GM18909 (cell line): ENCODE measurements around the gene ZBTB7A.

Experiments used
- ATAC-seq: cut with Tn5 transposase; IDR thresholded peaks from one replicate; pipeline ENCODE4 v1.9.1; 2021; ENCODE audit warnings: mild to moderate bottlenecking; ENCODE audit not compliant: unreplicated experiment, poor library complexity

Gene ZBTB7A

DNA sequence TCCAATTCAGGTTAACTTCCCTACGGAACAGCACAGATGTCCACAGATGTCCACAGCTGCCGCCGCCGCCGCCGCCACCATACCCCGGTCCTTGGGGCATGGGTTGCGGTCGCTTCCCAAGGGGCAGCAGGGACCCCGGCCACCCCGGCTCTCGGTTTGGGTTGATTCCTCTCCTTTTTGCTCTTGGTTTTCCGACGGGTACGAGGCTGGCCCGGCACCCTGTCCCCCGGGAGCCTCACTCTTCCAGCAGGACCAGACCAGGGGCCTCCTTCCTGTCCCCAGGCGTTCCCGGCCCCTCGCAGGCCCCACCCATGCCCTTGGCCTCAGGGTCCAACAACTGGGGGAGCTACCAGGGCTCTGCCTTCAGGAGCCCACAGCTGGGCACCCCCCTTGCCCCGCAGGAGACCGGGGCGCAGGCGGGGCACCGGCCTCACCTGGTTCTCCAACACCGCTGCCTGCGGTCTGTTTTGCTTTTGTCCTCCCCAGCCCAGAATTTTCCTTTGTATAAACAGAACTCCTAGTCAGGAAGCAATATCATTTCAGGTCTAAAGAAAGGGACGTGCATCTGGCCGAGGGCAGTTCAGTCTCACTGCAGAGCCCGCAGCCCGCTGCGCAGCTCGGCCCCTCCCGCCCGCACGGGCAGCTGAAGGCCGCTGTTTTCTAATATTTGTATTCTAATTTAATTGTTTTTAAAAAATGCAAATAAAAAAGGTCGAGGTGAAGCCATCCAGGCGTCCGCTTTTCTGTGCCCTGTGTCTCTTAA is 27.9 kb downstream of the ZBTB7A start:
- ATAC-seq = no peak

DNA sequence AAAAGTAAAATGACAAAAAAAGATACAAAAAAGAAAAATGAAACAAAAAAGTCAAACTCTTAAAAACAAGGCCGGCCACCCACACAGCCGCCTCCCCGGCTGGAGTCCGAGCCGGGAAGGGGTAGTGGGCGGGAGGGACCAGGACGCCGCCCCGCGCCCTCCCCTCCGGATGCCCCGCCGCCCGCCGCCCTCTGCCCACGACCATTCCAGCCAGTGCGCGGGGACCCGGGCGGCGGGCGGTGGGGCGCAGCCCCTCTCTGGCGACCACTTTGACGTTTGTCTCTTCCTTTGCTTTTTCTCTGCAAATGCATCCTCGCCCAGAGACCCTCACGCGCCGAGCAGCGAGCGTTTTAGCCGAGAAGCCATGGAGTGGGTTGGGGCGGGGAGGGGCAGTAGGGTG is 28.6 kb downstream of the ZBTB7A start:
- no peak for ATAC-seq

DNA sequence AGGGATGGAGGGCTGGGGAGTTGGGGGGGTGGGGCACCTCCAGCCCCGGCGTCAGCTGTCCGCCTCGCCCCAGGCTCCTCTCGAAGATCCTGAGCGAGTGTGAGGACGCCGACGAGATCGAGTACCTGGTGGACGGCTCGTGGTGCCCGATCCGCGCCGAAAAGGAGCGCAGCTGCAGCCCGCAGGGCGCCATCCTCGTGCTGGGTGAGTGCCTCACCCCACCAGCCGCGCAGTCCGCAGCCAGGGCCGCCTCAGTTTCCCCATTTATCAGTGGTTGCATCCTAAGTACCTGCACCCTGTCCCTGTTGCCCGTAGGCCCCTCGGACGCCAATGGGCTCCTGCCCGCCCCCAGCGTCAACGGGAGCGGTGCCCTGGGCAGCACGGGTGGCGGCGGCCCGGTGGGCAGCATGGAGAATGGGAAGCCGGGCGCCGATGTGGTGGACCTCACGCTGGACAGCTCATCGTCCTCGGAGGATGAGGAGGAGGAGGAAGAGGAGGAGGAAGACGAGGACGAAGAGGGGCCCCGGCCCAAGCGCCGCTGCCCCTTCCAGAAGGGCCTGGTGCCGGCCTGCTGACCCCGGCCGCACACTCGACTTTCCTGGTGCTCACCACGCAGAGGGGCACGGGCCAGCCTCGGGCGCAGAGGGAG is 29.3 kb downstream of the ZBTB7A start:
- no peak for ATAC-seq

DNA sequence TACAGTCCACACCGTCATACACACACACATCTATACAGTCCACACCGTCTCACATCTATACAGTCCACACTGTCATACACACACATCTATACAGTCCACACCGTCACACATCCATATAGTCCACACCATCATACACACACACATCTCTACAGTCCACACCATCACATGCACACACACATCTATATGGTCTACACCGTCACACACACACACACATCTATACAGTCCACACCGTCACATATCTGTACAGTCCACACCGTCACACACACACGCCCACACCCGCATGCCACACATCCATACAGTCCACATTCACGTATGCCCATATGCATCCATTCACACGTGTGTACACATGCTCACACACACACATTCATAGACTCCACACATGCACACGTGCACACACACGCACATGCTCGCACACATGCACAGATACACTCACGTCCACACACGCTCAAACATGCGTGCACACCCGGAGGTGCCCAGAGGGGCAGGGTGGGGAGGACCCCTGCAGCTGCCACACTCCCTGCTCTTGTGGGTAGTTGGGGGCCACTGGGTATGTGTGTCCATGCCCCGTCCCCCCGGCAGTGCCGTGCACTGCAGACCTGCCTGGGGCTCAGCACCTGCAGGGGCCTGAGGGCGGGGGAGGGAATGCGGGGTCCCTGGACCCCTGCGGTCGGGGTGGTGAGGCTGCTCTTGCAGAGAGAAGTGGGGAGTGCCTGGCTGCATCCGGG is 30.0 kb downstream of the ZBTB7A start:
- no peak for ATAC-seq

DNA sequence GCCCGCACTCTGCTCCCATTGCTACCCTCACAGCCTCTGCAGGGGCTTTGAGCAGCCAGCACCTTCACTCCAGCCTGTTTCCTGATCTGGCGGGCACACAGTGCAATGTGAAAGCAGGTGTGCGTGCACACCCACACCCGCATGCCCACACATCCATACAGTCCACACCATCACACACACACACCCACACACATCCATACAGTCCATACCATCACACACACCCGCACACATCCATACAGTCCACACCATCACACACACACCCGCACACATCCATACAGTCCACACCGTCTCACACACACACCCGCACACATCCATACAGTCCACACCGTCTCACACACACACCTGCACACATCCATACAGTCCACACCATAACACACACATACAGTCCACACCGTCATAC is 31.1 kb downstream of the ZBTB7A start:
- ATAC-seq = no peak

DNA sequence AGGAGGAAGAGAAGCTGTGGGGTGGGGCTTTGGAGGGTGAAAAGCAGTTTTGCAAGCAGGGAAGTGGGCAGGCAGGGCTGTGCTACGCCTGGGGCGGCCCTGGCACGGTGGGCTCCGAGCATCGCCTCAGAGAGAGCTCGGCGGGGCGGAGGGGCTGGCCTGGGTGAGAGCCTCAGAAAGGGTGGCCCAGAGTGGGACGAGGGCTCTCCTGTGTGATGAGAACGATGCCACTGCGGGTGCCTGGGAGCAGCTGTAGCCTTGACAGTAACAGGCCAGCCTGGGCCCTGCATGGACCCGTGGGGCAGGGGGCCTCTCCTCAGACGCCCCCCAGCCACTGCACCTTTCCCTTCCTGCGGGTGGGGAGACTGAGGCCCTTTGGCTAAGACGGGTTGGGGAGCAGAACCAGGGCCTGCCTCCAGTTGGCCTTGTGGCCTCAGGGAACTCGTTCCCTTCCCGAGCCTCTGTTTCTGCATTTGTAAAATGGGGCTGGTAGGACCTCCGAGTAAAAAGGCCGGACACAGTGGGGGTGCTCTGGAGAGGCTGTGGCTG is 31.6 kb downstream of the ZBTB7A start:
- ATAC-seq = no peak

DNA sequence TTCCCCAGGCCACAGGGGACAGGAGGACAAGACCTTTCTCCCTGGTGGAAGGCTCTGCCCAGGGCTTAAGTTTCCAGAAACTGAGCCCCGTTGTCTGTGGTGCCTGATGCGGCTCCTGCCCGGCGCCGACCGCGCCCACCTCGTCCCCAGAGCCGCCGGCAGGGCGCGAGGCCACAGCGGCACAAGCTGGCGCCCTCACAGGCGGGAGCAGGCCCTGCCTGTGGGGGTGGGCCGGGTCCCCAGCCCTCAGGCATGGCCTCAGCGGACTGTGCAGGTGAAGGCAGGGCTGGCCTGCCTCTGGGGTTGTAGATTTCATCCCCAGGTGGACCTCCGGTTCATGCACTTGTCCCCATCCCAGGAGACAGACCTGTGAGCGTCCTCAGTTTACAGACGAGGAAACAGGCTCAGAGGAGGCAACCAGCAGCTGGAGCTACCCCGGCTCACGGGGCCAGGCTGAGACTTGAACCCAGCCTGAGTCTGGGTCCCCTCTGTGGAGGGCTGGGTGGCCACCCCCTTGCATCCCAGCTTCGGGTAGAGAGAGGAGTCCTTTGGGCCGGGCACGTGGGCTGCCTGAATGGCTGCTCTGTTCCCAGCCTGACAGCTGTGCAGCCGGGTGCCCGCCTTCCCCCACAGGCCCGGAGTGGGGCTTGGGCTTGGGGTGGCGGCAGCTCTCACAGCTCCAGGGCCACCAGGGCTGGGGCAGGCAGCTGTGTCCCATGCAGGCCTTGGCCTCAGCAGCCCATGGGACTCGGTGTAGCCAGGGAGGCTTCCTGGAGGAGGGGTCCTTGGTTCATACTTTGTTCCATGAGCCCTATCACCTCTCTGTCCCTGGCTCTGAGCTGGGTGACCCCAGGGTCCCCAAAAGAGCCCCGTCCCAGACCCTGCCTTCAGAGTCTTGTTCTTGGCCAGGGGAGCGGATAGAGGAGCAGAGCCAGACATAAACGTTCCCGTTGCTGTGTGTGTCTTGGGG is 32.4 kb downstream of the ZBTB7A start:
- ATAC-seq = no peak

DNA sequence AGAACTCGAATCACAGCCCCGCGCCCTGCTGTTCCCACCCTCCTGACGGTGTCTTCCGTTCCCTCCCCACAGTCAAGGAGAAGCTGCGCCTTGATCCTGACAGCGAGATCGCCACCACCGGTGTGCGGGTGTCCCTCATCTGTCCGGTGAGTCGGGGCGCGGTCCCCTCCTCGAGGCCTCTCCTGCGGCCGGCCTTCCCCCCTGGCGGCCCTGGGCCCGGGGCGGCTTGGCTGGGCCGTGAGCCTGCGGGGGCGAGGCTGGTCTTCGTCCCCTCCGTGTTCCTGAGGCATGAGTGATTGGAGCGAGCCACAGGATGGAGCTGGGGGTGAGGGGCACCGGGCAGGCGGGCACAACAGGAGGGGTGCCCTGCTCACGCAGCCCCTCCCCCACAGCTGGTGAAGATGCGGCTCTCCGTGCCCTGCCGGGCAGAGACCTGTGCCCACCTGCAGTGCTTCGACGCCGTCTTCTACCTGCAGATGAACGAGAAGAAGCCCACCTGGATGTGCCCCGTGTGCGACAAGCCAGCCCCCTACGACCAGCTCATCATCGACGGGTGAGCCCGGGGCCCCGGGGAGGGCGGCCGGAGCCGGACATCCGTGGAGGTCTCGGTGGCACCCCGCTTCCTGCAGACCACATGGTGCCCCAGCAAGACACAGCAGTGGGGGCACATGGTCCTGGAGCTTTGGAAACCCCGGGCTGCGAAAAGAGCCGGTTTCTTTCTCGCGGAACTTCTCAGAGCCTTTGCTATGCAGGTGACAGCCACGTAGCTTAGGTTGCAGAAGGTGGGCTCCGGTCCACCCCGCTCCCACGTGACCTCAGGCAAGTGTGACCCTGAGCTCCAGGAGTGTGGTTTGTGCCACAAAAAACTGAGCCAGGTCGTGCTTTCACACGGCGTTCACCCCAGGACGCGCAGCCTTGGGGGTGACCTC is 33.4 kb downstream of the ZBTB7A start:
- no peak for ATAC-seq

DNA sequence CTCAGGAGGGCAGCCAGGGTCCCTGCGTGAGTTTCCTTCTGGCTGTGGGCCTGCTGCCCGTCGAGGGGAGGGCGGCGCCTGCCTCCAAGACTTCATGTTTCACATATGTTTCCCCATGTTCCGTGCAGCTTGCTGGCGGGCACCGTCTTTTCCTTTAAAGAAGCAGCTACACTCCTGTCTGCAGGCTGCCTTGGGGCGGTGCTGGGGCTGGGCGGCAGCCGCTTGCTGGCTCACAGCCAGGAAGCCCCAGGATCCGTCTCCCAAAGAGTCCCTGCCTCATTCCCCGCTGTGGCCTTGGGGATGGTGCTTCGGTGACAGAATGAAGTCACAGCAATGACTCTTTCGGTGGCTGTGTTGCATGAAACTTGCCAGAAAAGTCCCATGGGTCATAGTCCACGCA is 34.3 kb downstream of the ZBTB7A start:
- ATAC-seq = no peak

DNA sequence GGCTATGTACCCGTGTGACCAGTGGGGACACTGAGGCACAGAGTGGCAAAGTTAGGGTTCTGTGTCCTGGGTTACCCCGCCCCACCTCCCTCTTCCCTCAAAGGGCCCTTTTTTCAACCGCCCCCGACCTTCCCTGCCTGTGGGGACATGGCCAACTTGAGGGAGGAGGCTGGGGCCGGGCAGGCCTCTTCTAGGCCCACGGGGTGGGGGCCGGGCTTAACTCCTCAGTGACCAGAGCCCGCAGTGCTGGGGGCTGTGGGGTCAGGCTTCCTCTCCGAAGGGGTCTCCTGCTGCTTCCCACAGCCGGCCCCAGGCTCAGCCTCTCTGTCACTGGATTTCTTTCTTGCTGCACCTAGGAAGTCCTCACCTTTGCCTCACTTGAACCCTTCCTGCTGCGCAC is 35.3 kb downstream of the ZBTB7A start:
- ATAC-seq = no peak

DNA sequence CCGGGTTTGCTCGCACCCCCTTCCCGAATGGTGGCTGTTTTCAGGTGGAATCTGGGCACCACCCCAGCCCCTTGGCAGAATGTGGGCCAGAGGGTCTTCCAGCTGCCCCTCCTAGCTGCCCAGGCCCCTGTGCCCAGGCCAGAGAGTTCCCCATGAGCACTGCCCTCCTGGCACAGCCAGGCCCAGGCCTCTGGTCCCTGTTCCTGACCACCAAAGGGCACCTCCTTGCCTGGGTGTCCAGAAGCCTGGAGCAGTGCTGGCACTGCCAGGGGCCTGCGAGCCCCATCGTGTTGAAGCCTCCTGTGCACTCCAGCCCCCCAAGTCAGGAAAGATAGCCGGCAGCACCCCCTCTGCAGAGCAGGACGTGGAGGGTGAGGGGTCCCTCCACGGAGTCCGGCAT is 35.7 kb downstream of the ZBTB7A start:
- ATAC-seq = no peak

DNA sequence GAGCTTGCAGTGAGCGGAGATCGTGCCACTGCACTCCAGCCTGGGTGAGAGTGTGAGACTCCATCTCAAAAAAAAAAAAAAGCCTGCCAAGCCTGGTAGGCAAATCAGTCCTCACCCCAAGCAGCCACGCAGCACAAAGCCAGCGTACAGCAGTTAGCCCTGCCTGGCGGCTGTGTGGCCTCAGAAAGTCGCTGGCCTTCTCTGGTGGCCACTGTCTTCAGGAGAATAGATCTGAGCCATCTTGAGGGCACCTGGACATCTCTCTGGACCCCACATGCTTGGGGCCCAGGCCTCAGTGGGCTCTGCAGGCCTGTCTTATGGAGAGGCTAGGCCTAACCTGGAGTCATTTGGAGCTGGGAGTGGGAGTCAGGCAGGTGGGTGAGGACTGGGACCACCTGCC is 36.1 kb downstream of the ZBTB7A start:
- no peak for ATAC-seq

DNA sequence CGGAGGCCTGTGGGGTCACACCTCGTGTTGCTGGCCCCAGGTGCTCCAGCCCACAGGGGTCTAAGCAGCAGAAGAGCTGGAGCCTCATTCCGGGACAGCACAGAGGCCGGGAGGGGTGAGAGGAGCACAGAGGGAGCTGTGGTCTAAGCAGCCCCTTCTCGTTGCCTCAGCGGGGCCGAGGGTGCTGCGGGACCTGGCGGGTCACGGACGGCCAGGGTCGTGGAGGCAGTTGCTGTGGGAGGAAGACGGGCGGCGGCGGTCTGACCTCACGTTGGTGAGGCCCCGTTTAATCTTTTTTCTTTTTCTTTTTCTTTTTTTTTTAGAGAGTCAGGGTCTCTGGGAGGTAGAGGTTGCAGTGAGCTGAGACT is 37.5 kb downstream of the ZBTB7A start:
- no peak for ATAC-seq

DNA sequence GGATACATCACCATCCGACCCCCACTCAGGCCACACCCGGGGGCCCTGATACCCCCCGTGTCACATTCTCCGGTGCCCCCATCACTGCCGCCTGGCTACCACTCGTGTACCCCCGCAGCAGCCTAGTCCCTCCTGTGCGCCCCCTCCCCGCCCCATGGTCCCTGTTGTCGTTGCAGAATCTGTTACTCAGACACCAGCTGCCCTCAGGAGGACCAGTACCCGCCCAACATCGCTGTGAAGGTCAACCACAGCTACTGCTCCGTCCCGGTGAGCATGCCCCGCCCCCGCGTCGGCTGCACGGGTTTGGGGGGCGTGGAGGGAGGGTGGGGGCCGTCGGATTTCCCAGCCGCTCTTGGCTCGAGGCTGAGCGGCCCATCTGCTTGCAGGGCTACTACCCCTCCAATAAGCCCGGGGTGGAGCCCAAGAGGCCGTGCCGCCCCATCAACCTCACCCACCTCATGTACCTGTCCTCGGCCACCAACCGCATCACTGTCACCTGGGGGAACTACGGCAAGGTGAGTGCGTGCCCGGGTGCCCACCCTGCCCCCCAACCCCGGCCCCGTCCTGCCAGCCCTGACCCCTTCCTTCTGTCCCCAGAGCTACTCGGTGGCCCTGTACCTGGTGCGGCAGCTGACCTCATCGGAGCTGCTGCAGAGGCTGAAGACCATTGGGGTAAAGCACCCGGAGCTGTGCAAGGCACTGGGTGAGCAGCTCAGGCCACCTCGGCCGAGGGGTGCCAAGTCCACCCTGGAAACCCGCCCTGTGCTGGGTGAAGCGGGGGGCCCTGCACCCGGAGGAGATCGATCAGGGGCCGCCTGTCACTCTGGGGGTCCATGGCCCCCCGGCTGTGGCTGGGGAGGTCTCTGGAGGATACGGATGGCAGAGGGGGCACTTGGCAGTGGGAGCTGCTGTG is 38.1 kb downstream of the ZBTB7A start:
- no peak for ATAC-seq

DNA sequence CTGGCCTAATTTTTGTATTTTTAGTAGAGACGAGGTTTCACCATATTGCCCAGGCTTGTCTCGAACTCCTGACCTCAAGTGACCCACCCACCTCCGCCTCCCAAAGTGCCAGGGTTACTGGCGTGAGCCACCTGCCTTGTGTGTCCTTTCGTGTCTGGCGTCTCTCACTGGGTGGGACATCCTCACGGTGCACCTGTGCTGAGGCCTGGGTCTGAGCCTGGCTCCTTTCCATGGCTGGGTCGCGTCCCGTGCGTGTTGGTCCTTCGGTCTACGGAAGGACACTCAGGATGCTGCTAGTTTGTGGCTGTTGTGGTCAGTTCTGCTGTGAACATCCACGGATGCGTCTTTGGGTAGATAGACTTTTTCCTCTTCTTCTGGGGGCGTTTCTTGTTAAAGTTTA is 39.6 kb downstream of the ZBTB7A start:
- no peak for ATAC-seq

DNA sequence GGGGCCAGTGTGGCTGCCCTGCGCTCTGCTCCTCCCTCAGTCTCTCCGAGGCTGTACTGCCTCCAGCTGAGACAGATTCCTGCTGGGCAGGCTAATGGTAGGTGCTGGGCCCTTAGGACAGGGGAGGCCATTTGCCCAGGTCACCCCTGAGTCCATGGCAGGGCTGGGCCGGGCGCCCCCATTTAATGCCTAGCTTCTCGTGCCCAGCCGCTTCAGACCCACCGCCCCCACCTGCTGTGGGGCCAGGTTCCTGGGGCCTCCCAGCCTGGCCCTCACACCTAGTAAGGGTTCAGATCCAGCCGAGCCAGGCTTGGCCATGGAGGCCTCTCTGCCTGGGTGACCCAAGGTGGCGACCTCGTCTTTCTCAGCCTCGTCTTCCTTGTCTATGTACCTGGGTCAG is 41.4 kb downstream of the ZBTB7A start:
- ATAC-seq = no peak

DNA sequence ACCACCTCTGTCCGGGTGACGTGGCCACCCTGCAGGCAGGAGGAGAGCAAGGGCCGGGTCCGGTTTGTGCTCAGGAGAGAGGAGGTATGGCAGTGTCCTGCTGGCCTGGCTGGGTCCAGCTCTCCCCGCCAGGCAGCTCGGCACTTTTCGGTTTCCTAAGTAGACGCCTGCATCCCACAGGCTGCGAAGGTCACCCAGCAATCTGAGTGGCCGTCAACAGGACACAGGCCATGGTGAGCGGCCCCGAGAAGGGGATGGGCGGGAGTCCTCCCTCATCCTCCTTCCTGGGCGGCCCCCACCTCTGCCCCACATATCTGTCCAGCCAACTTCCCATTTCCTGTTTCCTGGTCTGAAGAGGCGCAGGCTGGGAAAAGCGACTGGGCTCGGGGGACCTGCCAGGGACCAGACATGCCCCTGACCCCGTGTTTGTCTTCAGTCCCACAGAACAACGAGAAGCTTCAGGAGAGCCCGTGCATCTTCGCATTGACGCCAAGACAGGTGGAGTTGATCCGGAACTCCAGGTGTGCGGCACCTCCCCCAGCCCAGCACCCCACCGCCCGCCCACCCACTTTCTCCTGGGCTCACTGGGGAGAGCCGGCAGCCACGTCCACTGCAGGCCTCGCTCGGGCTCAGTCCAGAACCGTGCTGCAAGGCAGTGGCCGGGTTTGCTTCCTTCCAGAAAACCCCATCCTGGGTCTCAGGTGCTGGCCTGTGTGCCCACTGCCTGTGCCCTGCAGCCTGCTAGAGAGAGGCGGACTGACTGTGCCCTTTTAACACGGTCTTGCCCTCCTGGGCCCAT is 42.9 kb downstream of the ZBTB7A start:
- ATAC-seq = no peak
